CMK (cell line): ENCODE measurements around the gene PLEKHG4B.

Experiments
- DNase-seq: peaks from one replicate; pipeline ENCODE4 v3.0.0-alpha.2; 2010; ENCODE audit warnings: low read depth

PLEKHG4B gene

GRCh38 chr5:172421-172820, 80.5 kb downstream of the PLEKHG4B start:
- DNase-seq, result no peak

DNA sequence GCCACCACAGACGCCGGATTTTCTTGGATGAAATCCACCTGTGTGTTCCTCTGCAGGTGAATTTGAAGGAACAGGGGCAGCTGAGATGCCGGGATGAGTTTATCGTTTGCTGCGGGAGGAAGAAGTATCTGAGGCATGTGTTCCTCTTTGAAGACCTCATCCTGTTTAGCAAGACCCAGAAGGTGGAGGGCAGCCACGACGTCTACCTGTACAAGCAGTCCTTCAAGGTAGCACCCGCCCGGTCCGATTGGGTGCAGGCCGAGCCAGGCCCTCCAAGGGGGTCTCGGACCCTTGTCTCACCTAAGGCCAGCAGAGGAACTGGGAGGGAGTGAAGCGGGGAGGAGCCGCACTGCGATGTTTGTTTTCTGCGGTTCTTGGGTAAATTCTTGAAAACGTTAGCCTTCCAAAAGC, 80.9 kb downstream of the PLEKHG4B start:
- no peak for DNase-seq

DNA sequence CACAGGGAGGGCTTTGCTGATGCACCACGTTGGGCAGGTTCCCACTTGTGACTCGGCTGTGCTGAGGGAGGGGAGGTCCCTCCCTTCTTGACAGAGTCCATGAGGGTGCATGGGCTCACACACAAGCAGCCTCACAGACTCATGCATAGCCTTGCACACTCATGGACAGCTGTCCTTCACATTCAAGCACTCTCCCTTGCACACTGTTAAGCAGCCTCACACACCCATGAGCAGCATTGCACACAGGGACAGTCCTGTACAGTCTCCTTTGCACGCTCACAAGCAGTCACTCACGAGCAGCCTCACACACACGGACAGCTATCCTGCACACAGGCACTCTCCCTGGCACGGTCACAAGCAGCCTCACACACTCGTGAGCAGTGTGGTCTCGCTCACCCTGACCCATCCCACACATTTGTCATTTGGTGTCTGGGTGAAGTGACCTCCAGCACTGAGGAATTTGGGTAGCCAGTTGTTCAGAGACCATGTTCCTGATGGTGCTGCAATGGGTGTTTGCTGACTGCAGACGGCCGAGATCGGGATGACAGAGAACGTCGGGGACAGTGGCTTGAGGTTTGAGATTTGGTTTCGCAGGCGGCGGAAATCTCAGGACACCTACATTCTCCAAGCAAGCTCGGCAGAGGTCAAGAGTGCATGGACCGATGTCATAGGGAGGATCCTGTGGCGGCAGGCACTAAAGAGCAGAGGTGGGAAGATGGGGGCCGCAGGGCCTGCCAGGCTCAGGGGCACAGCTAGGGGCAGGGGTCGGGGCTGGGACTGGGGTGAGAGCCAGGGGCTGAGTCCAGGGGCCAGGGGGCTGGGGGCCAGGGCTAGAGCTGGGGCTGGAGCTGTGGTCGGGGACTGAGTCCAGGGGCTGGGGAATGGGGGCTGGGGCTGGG, 81.7 kb downstream of the PLEKHG4B start:
- no peak for DNase-seq

DNA sequence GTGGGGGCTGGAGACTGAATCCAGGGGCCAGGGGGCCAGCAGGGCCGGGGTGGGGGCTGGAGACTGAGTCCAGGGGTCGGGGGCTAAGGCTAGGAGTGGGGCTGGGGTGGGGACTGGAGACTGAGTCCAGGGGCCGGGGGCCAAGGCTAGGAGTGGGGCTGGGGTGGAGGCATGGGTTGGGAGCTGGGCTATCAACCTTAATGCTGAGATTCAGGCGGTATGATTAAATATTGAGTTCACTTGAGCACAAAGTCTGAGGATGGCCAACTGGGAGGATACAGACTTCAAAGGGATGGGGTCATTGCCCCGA, 82.3 kb downstream of the PLEKHG4B start:
- no peak for DNase-seq

- DNase-seq, result no peak
These were observed 83.0 kb downstream of the PLEKHG4B start for GRCh38 chr5:174876-175465.

DNA sequence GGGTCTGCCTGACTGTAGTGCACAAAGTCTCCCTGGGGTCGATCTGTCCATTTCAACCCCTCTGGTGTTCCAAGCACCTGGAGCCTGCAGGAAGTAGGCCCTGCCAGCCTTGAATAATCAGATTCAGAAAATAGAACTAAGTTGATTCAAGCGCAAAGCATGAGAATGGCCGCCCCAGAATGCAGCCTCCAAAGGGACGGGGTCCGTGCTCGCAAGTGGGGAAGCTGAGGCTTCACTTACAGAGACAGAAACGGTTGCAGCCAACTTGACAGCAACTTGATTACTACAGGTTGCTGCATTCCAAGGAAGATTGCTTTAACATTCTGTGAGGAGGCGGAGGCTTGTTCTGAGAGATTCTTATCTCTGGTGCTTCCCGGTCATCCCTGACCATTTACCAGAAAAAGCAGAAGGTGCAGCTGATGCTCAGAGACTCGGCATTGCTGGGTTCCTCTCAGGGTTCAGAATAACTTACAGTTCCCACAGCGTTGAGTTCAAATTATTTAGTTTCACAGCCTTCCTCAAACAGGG, 84.4 kb downstream of the PLEKHG4B start:
- DNase-seq, result no peak

- DNase-seq, result no peak
These were observed 86.1 kb downstream of the PLEKHG4B start for GRCh38 chr5:178110-178509.

- no peak for DNase-seq
These were observed 87.4 kb downstream of the PLEKHG4B start for GRCh38 chr5:179401-179800.

DNA sequence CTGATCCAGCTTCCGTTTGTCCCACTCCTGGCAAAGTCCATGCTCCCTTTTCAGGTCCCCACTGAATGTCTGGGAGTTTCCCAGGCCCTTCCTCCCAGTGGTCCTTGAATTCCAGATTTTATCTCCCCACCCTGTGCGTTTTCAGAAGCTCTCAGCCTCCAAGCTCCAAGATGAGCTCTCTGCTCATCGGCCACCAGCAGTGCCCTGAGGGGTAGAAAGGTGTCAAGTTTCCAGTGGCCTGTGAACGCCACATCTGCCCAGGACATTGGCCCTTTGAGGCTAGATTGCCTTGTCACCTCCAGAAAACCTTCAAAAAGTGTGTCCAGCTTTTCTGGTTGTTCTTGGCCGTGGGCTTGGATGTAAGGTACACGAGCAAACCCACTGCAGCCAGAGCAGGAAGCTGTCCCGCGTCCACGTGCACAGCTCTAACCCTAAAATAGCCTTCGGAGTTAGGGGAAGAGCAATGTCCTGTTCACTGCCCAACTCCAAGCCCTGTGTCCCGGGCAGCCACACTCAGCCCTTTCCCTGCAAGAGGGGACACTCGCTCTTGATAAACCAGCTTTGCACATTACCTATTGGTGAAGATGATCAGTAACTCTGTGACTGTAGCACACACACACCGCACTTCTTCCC, 88.4 kb downstream of the PLEKHG4B start:
- DNase-seq, result no peak

DNA sequence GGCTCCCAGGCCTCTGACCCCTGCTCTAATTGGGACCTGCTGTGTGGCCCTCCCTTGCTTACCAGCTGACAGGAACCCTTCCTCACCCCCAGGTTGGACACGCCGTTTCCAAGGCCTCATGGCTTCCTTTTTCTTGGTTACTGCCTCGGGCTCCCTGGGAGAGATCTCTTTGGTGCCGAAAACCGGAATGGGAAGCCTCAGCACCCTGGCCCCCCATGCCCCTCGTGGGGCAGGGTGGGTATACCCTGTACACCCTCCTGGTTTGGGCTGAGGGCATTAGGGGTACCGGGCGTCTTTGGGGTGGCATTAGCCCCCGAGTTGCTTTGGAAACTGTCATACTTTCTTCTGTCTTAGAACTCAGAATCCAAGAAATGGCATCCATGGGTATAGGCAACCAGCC, 89.2 kb downstream of the PLEKHG4B start:
- DNase-seq, result no peak

DNA sequence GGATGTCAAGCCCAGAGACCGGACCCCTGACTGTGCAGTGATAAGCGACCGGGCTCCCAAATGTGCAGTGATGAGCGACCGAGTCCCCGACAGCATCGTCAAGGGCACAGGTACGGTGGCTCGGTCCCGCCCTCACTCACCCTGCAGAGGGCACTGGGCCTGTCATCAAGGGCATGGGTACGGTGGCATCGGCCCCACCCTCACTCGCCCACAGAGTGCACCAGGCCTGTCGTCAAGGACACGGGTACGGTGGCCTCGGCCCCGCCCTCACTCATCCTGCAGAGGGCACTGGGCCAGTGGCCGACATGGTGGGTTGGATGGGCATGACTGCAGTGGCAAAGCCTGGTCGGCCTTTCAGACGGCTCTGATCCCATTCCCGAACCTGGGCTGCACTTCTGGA, 89.6 kb downstream of the PLEKHG4B start:
- DNase-seq, result no peak

DNA sequence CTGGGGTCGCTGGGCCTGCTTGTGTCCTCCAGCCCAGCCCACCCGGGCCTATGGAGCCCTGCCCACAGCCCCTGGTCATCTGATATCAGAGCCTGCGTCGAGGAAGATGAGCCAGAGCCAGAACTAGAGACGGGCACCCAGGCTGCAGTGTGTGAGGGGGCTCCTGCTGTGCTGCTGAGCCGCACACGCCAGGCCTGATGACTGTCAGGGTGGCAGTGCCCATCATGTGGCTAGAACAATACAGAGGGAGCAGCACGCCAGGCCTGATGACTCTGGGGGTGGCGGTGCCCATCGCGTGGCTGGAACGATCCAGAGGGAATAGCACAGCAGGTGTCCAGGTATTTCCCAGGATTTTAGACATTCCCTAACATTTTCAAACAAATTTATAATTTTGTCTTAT, 90.2 kb downstream of the PLEKHG4B start:
- DNase-seq, result no peak

- DNase-seq, result no peak
These were observed 92.5 kb downstream of the PLEKHG4B start for GRCh38 chr5:184471-184870.

DNA sequence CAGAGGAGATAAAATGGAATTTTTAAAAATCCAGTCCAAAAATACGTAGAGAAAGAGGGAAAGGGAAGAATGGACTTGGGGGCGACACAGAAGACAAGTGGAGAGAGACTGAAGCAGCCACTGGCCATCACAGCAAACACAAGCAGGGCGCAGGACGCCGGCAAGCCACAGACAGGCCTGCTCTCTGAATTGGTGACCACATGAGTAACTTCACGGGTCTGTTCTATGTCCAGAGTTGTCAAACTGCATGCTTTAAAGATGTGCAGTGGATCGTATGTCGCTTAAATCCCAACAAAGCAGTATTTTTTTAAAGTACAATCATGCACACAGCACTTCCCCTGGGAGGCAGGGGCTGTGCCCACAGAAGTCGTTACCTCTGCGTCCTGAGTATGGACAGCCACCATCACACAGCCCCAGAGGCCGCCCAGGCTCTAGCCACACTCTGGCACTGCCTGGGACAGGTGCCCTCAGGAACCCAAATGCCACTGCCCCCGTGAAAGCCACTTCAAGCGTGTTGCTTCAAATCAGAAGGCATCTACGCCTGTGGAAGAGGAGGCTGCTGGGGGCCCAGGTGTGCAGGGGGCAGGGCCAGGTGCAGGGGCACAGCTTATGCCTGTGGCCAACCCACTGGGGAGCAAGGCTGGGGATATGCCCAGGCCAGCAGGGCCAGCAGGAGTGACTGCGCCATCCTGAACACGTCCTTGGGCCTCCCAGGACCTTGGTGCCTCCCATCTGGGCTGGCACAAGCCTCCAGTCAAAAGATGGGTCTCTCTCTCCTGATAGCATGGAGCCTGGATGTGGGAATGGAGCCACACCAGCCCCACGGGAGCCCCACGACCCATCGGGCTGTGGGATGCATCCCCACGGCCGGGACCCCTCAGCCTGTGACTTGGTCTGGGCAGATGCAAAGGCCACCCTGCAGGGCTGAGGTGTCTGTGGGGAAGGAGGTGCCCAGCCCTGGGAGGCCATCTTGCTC, 93.4 kb downstream of the PLEKHG4B start:
- DNase-seq, result no peak

DNA sequence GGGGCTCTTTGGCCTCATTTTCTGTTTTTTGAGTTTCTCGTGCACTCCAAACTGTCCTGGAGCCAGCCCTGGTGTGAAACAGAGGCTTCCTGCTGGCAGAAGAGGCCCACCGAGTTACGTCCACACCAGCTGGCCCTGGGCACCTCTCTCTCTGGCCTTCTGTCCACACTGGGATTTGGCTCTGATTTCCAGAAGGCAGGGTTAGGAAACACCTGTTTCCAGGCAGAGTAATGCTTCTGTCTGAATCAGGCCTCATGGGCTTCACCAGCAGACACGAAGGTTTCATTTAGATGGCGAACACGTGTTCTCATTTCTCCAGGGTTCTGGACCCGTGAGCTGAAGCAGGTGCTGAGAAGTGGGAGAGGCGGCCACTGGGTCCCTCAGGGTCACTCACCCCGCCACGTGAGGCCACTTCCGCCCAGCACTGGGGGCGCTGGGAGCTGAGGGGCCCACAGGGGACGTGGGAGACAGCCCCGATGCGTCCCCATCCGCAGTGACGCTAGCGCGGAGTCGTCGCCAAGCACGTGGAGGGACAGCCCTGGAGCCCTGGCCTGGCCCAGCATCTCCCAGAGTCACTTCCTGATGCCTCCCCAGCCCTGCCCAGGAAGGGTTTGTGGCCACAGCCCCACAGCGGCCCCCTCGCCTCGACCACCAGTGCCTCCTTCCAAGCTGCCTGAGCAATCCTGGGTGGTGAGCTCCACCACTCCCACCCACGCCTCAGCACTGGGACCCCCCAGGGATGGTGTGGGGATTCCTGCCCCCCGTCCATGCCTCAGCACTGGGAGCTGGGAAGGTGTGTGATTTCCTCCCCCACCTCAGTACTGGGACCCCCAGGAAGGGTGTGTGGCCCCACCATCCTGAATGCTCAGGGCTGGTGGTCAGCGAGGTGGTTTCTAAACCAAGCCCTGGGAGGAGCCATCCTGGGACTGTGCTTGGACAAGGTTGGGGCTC, 94.4 kb downstream of the PLEKHG4B start:
- no peak for DNase-seq

DNA sequence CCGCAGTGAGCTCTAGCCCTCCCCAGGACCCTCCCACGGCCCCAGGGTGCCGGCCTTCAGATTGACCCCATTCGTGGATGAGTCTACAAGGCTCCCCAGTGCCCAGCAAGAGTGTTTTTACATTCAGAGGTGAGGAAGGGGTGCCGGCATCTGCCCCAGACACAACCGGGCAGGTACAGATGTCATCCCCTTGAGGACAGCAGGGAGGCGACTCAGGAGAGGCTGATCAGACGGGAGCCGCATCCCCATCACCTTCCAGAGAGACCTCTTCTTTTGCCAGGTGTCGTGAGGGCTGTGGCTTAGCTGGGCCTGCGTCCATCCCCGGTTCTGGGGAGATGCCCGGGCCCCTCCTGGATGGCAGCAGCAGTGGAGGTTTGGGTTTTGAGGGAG, 95.1 kb downstream of the PLEKHG4B start:
- DNase-seq, result no peak

GRCh38 chr5:187617-188451, 95.9 kb downstream of the PLEKHG4B start:
- no peak for DNase-seq

DNA sequence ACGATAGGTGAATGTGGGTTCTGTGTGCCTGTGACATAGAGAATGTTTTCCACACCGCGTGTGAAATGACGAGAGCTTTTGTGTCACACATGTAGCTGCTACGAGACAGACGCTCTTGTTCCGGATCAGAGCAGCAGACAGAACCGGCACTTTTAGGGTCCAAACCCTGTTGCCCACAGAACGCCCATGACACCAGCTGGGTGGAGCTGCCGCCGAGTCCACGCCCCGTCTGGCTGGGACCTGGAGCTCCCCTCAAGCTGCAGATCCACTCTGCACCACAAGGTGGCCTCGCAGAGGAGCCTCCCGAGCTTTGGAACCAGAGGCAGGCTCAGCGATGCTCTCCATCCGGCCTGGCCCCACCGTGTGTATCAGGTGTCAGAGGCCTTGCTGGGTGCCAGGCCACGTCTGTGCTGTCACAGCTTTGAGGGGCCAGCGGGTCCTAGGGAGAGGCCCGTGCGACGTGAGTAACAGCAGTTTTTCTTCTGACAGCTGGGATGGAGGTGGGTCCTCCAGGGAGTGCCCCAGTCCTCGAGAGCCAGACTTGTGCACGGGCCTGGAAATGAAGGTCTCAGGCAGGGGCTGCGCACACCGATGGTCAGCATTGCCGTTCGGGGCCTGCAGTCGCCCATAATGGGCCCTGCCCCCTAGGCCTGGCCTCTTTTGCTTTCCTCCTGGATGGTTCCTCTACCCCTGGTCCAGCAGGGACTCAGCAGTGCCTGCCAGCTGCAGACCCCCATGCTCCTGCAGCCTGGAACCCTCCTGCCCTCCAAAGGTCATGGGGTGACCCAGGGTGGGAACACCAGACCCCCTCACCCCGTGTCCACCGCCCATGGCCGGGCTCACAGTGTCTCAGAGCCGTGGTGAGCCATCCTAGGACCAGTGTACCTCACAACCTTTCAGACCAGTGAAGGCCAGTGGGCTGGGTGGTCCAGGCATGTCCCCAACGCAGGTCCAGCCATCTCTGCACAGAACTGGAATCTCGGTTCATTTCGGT, 96.8 kb downstream of the PLEKHG4B start:
- DNase-seq, result peak; percentile 69

- DNase-seq, result no peak
These were observed 97.5 kb downstream of the PLEKHG4B start for GRCh38 chr5:189486-189885.
